Measurements from ENCODE around the gene PGPEP1. TPM values are rescaled to one million over a fixed set of nuclear protein-coding genes. Genes with fewer than 3 reads are reported as not detected.

PGPEP1 gene
- total RNA-seq, 5 donors from 2014 or later (not counting 1 experiment from before 2014, with no cell fraction given): 35.7 to 52.6 (median 45.1) TPM

DNA sequence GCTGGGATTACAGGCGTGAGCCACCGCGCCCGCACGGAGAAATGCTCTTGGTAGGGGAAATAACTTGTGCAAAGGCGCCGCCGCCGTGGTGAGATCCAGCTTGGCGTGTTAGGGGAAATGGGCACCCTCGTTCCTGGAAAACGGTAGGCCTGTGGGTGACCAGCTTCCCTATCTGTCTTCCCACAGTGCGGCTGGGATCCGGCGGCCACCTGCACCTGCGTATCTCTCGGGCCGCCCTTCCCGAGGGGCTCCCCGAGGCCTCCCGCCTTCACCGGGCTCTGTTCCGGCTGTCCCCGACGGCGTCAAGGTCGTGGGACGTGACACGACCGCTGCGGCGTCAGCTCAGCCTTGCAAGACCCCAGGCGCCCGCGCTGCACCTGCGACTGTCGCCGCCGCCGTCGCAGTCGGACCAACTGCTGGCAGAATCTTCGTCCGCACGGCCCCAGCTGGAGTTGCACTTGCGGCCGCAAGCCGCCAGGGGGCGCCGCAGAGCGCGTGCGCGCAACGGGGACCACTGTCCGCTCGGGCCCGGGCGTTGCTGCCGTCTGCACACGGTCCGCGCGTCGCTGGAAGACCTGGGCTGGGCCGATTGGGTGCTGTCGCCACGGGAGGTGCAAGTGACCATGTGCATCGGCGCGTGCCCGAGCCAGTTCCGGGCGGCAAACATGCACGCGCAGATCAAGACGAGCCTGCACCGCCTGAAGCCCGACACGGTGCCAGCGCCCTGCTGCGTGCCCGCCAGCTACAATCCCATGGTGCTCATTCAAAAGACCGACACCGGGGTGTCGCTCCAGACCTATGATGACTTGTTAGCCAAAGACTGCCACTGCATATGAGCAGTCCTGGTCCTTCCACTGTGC is 47.9 kb downstream of the PGPEP1 start:
- H3K4me1 Mint-ChIP-seq: peaks cover 10 to 19% (median 12%) of the 10 kb centered on the region in 3 donors
- H3K4me1 ChIP-seq (ENCODE audit: control insufficient read depth in 1 of 2, extremely low read depth in 1 of 2, insufficient read depth in 2 of 2, low read length in 2 of 2): peaks cover 4 to 20% of the 10 kb centered on the region in 2 experiments
- H3K4me3 Mint-ChIP-seq: peak overlapping the region; percentile 75 to 79 (median 76)
- CTCF ChIA-PET: interaction anchor here (0.6 to 2.0 kb wide), 9 partner anchors 22 to 890 kb away, joined by 3 to 8 read pairs (median 5); partner anchors contain the start of gene SSBP4 (in 1 of the 2)
- 1% methylated on average over 86 of the region's 86 CpGs for WGBS (ENCODE audit: insufficient coverage)
- peak; percentile 84 to 92 (median 88) for ATAC-seq (replicated peaks in 1 of 4)
- H3K36me3 ChIP-seq (ENCODE audit: control insufficient read depth in 2 of 2, extremely low read depth in 1 of 2, insufficient read depth in 1 of 2, low read length in 1 of 2): no peaks in the 10 kb centered on the region
- H3K4me3 ChIP-seq (ENCODE audit: control insufficient read depth in 1 of 2, extremely low read depth in 1 of 2, low read length in 1 of 2): peak overlapping the region; percentile 41 to 58
- peaks cover 0 to 85% of the 10 kb centered on the region in 2 experiments for H3K27me3 ChIP-seq (replicated peaks in 1 of 2; ENCODE audit: control insufficient read depth in 2 of 2, extremely low read depth in 1 of 2, insufficient read depth in 2 of 2, low read length in 1 of 2)
- no peak overlapping the region for H3K27ac Mint-ChIP-seq
- no peaks in the 10 kb centered on the region for H3K9me3 ChIP-seq
- H3K9me3 Mint-ChIP-seq: no peaks in the 10 kb centered on the region
- peak; percentile 31 to 86 (median 66) for DNase-seq
- H3K27ac ChIP-seq (ENCODE audit: low read length): no peak overlapping the region
- peaks cover 14 to 52% of the 10 kb centered on the region in 2 donors for H3K27me3 Mint-ChIP-seq
- no peaks in the 10 kb centered on the region for H3K36me3 Mint-ChIP-seq
- POLR2A ChIA-PET: interaction anchor here (0.6 kb wide), 3 partner anchors 11 to 442 kb away, joined by 3 to 4 read pairs (median 3); no protein-coding TSS in a partner anchor

DNA sequence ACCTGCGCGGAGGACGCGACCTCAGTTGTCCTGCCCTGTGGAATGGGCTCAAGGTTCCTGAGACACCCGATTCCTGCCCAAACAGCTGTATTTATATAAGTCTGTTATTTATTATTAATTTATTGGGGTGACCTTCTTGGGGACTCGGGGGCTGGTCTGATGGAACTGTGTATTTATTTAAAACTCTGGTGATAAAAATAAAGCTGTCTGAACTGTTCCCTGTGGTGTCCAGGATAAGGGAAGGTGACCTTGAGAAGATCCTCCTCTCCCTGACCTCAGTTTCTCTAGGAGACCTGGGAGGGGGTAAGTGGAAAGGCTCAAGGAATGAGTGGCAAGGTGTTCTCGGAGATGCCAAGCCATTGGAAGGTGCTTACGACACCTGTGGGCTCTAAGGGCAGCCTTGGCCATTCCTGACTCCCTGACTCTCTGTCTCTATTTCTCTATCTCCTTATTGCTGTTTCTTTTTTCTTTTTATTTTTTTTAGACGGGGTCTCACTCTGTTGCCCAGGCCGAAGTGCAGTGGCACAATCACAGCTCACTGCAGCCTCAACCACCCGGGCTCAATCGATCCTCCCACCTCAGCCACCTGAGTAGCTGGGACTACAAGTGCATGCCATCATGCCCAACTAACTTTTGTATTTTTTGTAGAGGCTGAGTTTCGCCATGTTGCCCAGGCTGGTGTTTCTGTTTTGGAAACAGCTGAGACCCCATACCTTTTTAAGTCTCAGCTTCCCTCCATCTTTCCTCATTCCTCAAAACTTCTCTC is 48.7 kb downstream of the PGPEP1 start:
- Mint-ChIP-seq H3K27ac (no peak overlapping the region), H3K27me3 (peaks cover 18 to 52% of the 10 kb centered on the region in 2 donors), H3K36me3 (no peaks in the 10 kb centered on the region), H3K9me3 (no peaks in the 10 kb centered on the region), H3K4me3 (peak overlapping the region; percentile 75 to 79 (median 76)), H3K4me1 (peaks cover 10 to 19% (median 12%) of the 10 kb centered on the region in 3 donors)
- 88% methylated on average over 7 of the region's 13 CpGs for WGBS (ENCODE audit: insufficient coverage)
- ChIA-PET CTCF (interaction anchor here (0.6 to 2.0 kb wide), 6 partner anchors 9 to 33 kb away, joined by 4 to 6 read pairs (median 5); partner anchors contain the start of gene SSBP4 (in 1 of the 2)), POLR2A (interaction anchor here in 1 of 2 donors (0.6 kb wide), 1 partner anchor 9 kb away, joined by 3 read pairs; no protein-coding TSS in a partner anchor)
- H3K27me3 ChIP-seq (replicated peaks in 1 of 2; ENCODE audit: control insufficient read depth in 2 of 2, extremely low read depth in 1 of 2, insufficient read depth in 2 of 2, low read length in 1 of 2): peaks cover 0 to 83% of the 10 kb centered on the region in 2 experiments
- DNase-seq: no peak
- H3K27ac ChIP-seq (ENCODE audit: low read length): no peak overlapping the region
- no peaks in the 10 kb centered on the region for H3K36me3 ChIP-seq (ENCODE audit: control insufficient read depth in 2 of 2, extremely low read depth in 1 of 2, insufficient read depth in 1 of 2, low read length in 1 of 2)
- peak overlapping the region in 1 of 2 donors; percentile 41 for H3K4me3 ChIP-seq (ENCODE audit: control insufficient read depth in 1 of 2, extremely low read depth in 1 of 2, low read length in 1 of 2)
- no peaks in the 10 kb centered on the region for H3K9me3 ChIP-seq
- ATAC-seq (replicated peaks in 1 of 4): no peak
- H3K4me1 ChIP-seq (ENCODE audit: control insufficient read depth in 1 of 2, extremely low read depth in 1 of 2, insufficient read depth in 2 of 2, low read length in 2 of 2): peaks cover 4 to 20% of the 10 kb centered on the region in 2 experiments

DNA sequence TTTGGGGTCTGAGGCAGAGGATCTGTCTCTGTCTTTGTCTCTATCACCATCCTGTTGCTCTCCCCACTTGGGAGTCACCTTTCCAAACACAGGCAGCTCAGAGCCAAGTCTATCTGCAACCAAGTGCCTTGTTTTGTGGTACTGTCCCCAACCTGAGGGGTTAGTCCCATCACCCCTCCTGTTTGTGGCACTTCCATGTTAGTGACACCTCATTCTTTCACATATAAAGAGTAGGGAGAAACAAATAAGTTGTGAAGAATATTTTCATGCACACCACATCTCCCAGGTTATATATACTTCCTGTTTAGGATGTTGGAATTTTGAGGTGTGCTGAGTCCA is 49.3 kb downstream of the PGPEP1 start:
- peaks cover 10 to 19% (median 12%) of the 10 kb centered on the region in 3 donors for H3K4me1 Mint-ChIP-seq
- no peak overlapping the region for H3K27ac Mint-ChIP-seq
- peak overlapping the region in 1 of 3 donors; percentile 75 for H3K4me3 Mint-ChIP-seq
- Histone ChIP-seq H3K4me3 (ENCODE audit: control insufficient read depth in 1 of 2, extremely low read depth in 1 of 2, low read length in 1 of 2) (no peak overlapping the region), H3K36me3 (ENCODE audit: control insufficient read depth in 2 of 2, extremely low read depth in 1 of 2, insufficient read depth in 1 of 2, low read length in 1 of 2) (no peaks in the 10 kb centered on the region), H3K27me3 (replicated peaks in 1 of 2; ENCODE audit: control insufficient read depth in 2 of 2, extremely low read depth in 1 of 2, insufficient read depth in 2 of 2, low read length in 1 of 2) (peaks cover 0 to 82% of the 10 kb centered on the region in 2 experiments), H3K27ac (ENCODE audit: low read length) (no peak overlapping the region), H3K4me1 (ENCODE audit: control insufficient read depth in 1 of 2, extremely low read depth in 1 of 2, insufficient read depth in 2 of 2, low read length in 2 of 2) (peaks cover 4 to 20% of the 10 kb centered on the region in 2 experiments), H3K9me3 (no peaks in the 10 kb centered on the region)
- ChIA-PET POLR2A (no interaction called here), CTCF (interaction anchor here (1.1 to 2.0 kb wide), 2 partner anchors 22 to 25 kb away, joined by 6 read pairs; no protein-coding TSS in a partner anchor)
- H3K27me3 Mint-ChIP-seq: peaks cover 14 to 51% of the 10 kb centered on the region in 2 donors
- H3K9me3 Mint-ChIP-seq: no peaks in the 10 kb centered on the region
- DNase-seq (no peak), ATAC-seq (replicated peaks in 1 of 4) (no peak)
- no peaks in the 10 kb centered on the region for H3K36me3 Mint-ChIP-seq

DNA sequence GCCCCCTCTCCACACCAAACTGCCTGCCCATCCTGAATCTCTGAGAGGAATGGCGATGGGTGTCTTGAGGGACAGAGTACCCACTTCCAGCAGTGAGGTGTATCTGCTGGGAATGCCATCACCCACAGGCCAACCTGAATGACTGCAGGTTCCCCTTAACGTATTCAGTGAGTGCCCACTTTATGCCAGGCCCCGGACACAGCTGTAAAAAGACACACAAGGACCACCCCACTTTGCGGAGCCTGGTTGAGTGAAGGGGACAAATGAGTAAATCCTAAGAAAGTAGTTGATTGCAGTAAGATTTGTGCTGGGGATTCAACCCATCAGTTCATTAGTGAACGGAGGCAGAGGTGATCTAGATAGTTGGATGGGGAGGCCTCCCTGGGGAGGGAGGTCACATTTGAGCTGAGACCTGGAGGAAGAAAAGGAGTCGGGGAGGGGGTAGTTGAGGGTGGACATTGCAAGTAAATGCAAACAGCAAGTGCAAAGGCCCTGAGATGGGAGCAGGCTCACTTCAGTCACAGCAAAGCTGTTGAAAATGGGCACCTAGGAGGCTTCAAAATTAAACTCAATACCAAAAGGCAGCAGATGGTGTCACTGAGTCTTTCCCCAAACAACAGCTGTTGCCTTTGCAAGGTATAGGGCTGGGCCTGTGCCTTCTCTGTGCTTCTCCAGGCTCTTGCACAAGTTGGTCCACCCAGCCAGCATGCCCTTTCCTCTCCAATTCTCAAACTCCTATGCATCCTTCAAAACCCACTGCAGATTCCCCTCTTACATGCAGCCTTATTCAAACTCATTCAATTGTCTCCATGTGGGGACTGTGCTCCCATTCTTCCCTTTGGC is 49.9 kb downstream of the PGPEP1 start:
- H3K27ac Mint-ChIP-seq: no peak overlapping the region

GRCh38 chr19:18391509-18392075 is 51.2 kb downstream of the PGPEP1 start:
- Histone ChIP-seq H3K4me1 (ENCODE audit: control insufficient read depth in 1 of 2, extremely low read depth in 1 of 2, insufficient read depth in 2 of 2, low read length in 2 of 2) (peaks cover 4 to 16% of the 10 kb centered on the region in 2 experiments), H3K4me3 (ENCODE audit: control insufficient read depth in 1 of 2, extremely low read depth in 1 of 2, low read length in 1 of 2) (no peak overlapping the region), H3K27ac (ENCODE audit: low read length) (no peak overlapping the region), H3K9me3 (no peaks in the 10 kb centered on the region), H3K36me3 (ENCODE audit: control insufficient read depth in 2 of 2, extremely low read depth in 1 of 2, insufficient read depth in 1 of 2, low read length in 1 of 2) (no peaks in the 10 kb centered on the region), H3K27me3 (replicated peaks in 1 of 2; ENCODE audit: control insufficient read depth in 2 of 2, extremely low read depth in 1 of 2, insufficient read depth in 2 of 2, low read length in 1 of 2) (peaks cover 0 to 73% of the 10 kb centered on the region in 2 experiments)
- no peak for ATAC-seq (replicated peaks in 1 of 4)
- 80% methylated on average over 4 of the region's 9 CpGs for WGBS (ENCODE audit: insufficient coverage)
- Mint-ChIP-seq H3K4me1 (peaks cover 10 to 19% (median 12%) of the 10 kb centered on the region in 3 donors), H3K36me3 (no peaks in the 10 kb centered on the region), H3K9me3 (no peaks in the 10 kb centered on the region), H3K4me3 (no peak overlapping the region), H3K27ac (no peak overlapping the region), H3K27me3 (peaks cover 14 to 35% of the 10 kb centered on the region in 2 donors)
- DNase-seq: no peak
- ChIA-PET POLR2A (interaction anchor here in 1 of 2 donors (0.7 kb wide), 1 partner anchor 357 kb away, joined by 4 read pairs; no protein-coding TSS in a partner anchor), CTCF (interaction anchor here (0.6 to 1.1 kb wide), 3 partner anchors 139 to 253 kb away, joined by 3 to 4 read pairs (median 4); no protein-coding TSS in a partner anchor)

More for the DNA sequence above, 49.9 kb downstream of the PGPEP1 start:
- Mint-ChIP-seq H3K36me3 (no peaks in the 10 kb centered on the region), H3K27me3 (peaks cover 14 to 45% of the 10 kb centered on the region in 2 donors), H3K4me3 (peak overlapping the region in 1 of 3 donors; percentile 75), H3K4me1 (peaks cover 10 to 19% (median 12%) of the 10 kb centered on the region in 3 donors), H3K9me3 (no peaks in the 10 kb centered on the region)
- ChIA-PET POLR2A (no interaction called here), CTCF (interaction anchor here (0.7 to 2.0 kb wide), 3 partner anchors 21 to 255 kb away, joined by 4 to 6 read pairs (median 5); no protein-coding TSS in a partner anchor)
- no peak for DNase-seq
- Histone ChIP-seq H3K36me3 (ENCODE audit: control insufficient read depth in 2 of 2, extremely low read depth in 1 of 2, insufficient read depth in 1 of 2, low read length in 1 of 2) (no peaks in the 10 kb centered on the region), H3K27ac (ENCODE audit: low read length) (no peak overlapping the region), H3K4me1 (ENCODE audit: control insufficient read depth in 1 of 2, extremely low read depth in 1 of 2, insufficient read depth in 2 of 2, low read length in 2 of 2) (peaks cover 4 to 20% of the 10 kb centered on the region in 2 experiments), H3K27me3 (replicated peaks in 1 of 2; ENCODE audit: control insufficient read depth in 2 of 2, extremely low read depth in 1 of 2, insufficient read depth in 2 of 2, low read length in 1 of 2) (peaks cover 0 to 78% of the 10 kb centered on the region in 2 experiments), H3K9me3 (no peaks in the 10 kb centered on the region), H3K4me3 (ENCODE audit: control insufficient read depth in 1 of 2, extremely low read depth in 1 of 2, low read length in 1 of 2) (no peak overlapping the region)
- WGBS (ENCODE audit: insufficient coverage): 95% methylated on average over 2 of the region's 6 CpGs
- no peak for ATAC-seq (replicated peaks in 1 of 4)
